Astrocyte of the spinal cord (primary cell): ENCODE measurements around the gene SDF2L1.

Experiments
- DNase-seq: peaks from one replicate; pipeline ENCODE4 v3.0.0; 2011; ENCODE audit warnings: low read depth, low spot score
- H3K4me3 ChIP-seq: 2 replicates; pipeline ENCODE4 v1.5.1; 2011; ENCODE audit warnings: low read depth, mild to moderate bottlenecking, low read length, moderate library complexity
- CTCF ChIP-seq: IDR thresholded peaks from 2 replicates; pipeline ENCODE4 v1.5.1; 2012; ENCODE audit warnings: low read depth, mild to moderate bottlenecking, low read length, inconsistent platforms
- in situ Hi-C: cut with HindIII; loops from 2 replicates; pipeline ENCODE4 v1.10.0; 2017; ENCODE audit warnings: low sequenced_read_pairs

The SDF2L1 gene

GRCh38 chr22:21693333-21693998, 51.4 kb downstream of the SDF2L1 start:
- no peak for DNase-seq
- no peak for TF ChIP-seq CTCF
- H3K4me3 ChIP-seq, result no peak overlapping the region
- in situ Hi-C loops, result no loop called here
